Measurements from ENCODE around the gene XPO6. TPM values are rescaled to one million over a fixed set of nuclear protein-coding genes. Genes with fewer than 3 reads are reported as not detected.
"Not testable (repeated sequence)": the region's sequence is repeated elsewhere in the genome, so short reads cannot be mapped to it uniquely, and the experiment has no call there.

The XPO6 gene
- polyA plus RNA-seq, 1 donor from 2014 or later = 104 TPM

GRCh38 chr16:28250999-28251398 is 39.2 kb upstream of the XPO6 start:
- H2AFZ ChIP-seq (ENCODE audit: low read depth, low read length) = no peak overlapping the region
- no peaks in the 10 kb centered on the region for H3F3A ChIP-seq (ENCODE audit: insufficient read depth, low read length, poor library complexity, severe bottlenecking)
- TF ChIP-seq EP300 (conservative IDR thresholded peaks at IDR 0.05; ENCODE audit: poor library complexity, severe bottlenecking) (no peak), TAF1 (IDR thresholded peaks at IDR 0.05; ENCODE audit: low read depth) (no peak), MXI1 (conservative IDR thresholded peaks at IDR 0.05; ENCODE audit: poor library complexity, severe bottlenecking) (no peak), REST (IDR thresholded peaks at IDR 0.05; ENCODE audit: borderline replicate concordance) (no peak), POLR2AphosphoS5 (IDR thresholded peaks at IDR 0.05) (no peak), EZH2 (IDR thresholded peaks at IDR 0.05; ENCODE audit: borderline replicate concordance, insufficient read depth, low read length, poor library complexity, severe bottlenecking) (no peak), SMC3 (conservative IDR thresholded peaks at IDR 0.05; ENCODE audit: poor library complexity) (no peak), CTCF (IDR thresholded peaks at IDR 0.05; ENCODE audit: poor library complexity, severe bottlenecking) (no peak), RAD21 (conservative IDR thresholded peaks at IDR 0.05) (no peak)
- H3K9ac ChIP-seq (ENCODE audit: low read length) = no peak overlapping the region
- H3K9me3 ChIP-seq (ENCODE audit: low read length) = no peaks in the 10 kb centered on the region
- H3K79me2 ChIP-seq (replicated peaks; ENCODE audit: insufficient read depth, low read length) = no peaks in the 10 kb centered on the region
- no peak overlapping the region for H3K4me3 ChIP-seq (ENCODE audit: low read length)
- no peak overlapping the region for H3K27ac ChIP-seq (ENCODE audit: low read length)
- H4K20me1 ChIP-seq (ENCODE audit: insufficient read depth) = no peaks in the 10 kb centered on the region
- H3K27me3 ChIP-seq (ENCODE audit: insufficient read depth, low read depth, low read length) = no peaks in the 10 kb centered on the region
- no peaks in the 10 kb centered on the region for H3K36me3 ChIP-seq (ENCODE audit: insufficient read depth, low read length)
- no peaks in the 10 kb centered on the region for H3K9me2 ChIP-seq (ENCODE audit: insufficient read depth, low read length)
- no peak overlapping the region for H3K4me2 ChIP-seq (ENCODE audit: low read length)

GRCh38 chr16:28249483-28249882 is 37.7 kb upstream of the XPO6 start:
- not testable (repeated sequence) for H3K27me3 ChIP-seq (ENCODE audit: insufficient read depth, low read depth, low read length); H3K27ac ChIP-seq (ENCODE audit: low read length); H3K4me2 ChIP-seq (ENCODE audit: low read length); H2AFZ ChIP-seq (ENCODE audit: low read depth, low read length); H3K4me3 ChIP-seq (ENCODE audit: low read length); H3F3A ChIP-seq (ENCODE audit: insufficient read depth, low read length, poor library complexity, severe bottlenecking); H3K9me3 ChIP-seq (ENCODE audit: low read length); H3K9me2 ChIP-seq (ENCODE audit: insufficient read depth, low read length); H3K9ac ChIP-seq (ENCODE audit: low read length); H3K79me2 ChIP-seq (replicated peaks; ENCODE audit: insufficient read depth, low read length); H4K20me1 ChIP-seq (ENCODE audit: insufficient read depth); H3K36me3 ChIP-seq (ENCODE audit: insufficient read depth, low read length)

GRCh38 chr16:28241924-28242323 is 30.2 kb upstream of the XPO6 start:
- Histone ChIP-seq H3K36me3 (ENCODE audit: insufficient read depth, low read length) (no peaks in the 10 kb centered on the region), H3F3A (ENCODE audit: insufficient read depth, low read length, poor library complexity, severe bottlenecking) (no peaks in the 10 kb centered on the region), H3K9me3 (ENCODE audit: low read length) (no peaks in the 10 kb centered on the region), H3K9me2 (ENCODE audit: insufficient read depth, low read length) (no peaks in the 10 kb centered on the region), H2AFZ (ENCODE audit: low read depth, low read length) (no peak overlapping the region), H3K79me2 (replicated peaks; ENCODE audit: insufficient read depth, low read length) (no peaks in the 10 kb centered on the region), H3K27me3 (ENCODE audit: insufficient read depth, low read depth, low read length) (no peaks in the 10 kb centered on the region), H3K4me3 (ENCODE audit: low read length) (no peak overlapping the region), H3K4me2 (ENCODE audit: low read length) (no peak overlapping the region), H3K27ac (ENCODE audit: low read length) (no peak overlapping the region), H4K20me1 (ENCODE audit: insufficient read depth) (no peaks in the 10 kb centered on the region), H3K9ac (ENCODE audit: low read length) (no peak overlapping the region)
- no peak for TF ChIP-seq EP300 (conservative IDR thresholded peaks at IDR 0.05; ENCODE audit: poor library complexity, severe bottlenecking)
- no peak for TF ChIP-seq RAD21 (conservative IDR thresholded peaks at IDR 0.05)
